Left lung (tissue), 10 donors: Measurements from ENCODE around the gene MSH3. TPM values are rescaled to one million over a fixed set of nuclear protein-coding genes. Genes with fewer than 3 reads are reported as not detected.
"Not testable (repeated sequence)": the region's sequence is repeated elsewhere in the genome, so short reads cannot be mapped to it uniquely, and the experiment has no call there.

Experiments
- ATAC-seq: fragments of 200-7000 bp; cut with Tn5 transposase; one replicate; pipeline ENCODE4 v1.9.1; 2020; ENCODE audit warnings: moderate library complexity
- DNase-seq, 4 donors: peaks; one replicate each; pipeline ENCODE4 v3.0.0-alpha.2; 2013 to 2020
- H3K27ac ChIP-seq, 2 donors: fragments of 200-600 bp; sonication (generic) in 1 of 2; one replicate each; pipeline versions ENCODE4 v1.5.0 to v1.8.0; 2020 to 2021
- H3K27me3 ChIP-seq, 2 donors: fragments of 200-600 bp; sonication (generic) in 1 of 2; one replicate each; pipeline versions ENCODE4 v1.5.0 to v1.8.0; 2020 to 2021
- H3K36me3 ChIP-seq, 2 donors: fragments of 200-600 bp; sonication (generic) in 1 of 2; one replicate each; pipeline versions ENCODE4 v1.5.0 to v1.8.0; 2020 to 2021
- H3K4me1 ChIP-seq, 2 donors: fragments of 200-600 bp; one replicate each; pipeline ENCODE4 v1.8.0; 2021
- H3K4me3 ChIP-seq, 2 donors: fragments of 200-600 bp; sonication (generic) in 1 of 2; one replicate each; pipeline versions ENCODE4 v1.5.0 to v1.8.0; 2020 to 2021; ENCODE audit warnings: mild to moderate bottlenecking in 1 of 2
- H3K9me3 ChIP-seq, 2 donors: fragments of 200-600 bp; sonication (generic) in 1 of 2; one replicate each; pipeline versions ENCODE4 v1.5.0 to v1.8.0; 2020 to 2021
- CTCF ChIP-seq, 2 donors: fragments of 200-600 bp; sonication (generic) in 1 of 2; IDR thresholded peaks; one replicate each; pipeline versions ENCODE4 v1.5.0 to v1.8.0; 2021; ENCODE audit warnings: antibody characterized with exemption in 2 of 2
- intact Hi-C, 2 donors: fragments of 100-400 bp; cut with DNase I; formaldehyde crosslinking; loops; one replicate each; pipeline versions ENCODE4 v1.11.2 to v1.14.2; 2022
- polyA plus RNA-seq, 6 donors: library from polyadenylated mRNA; unstranded; fragments of 120-200 nt; gene quantifications; one replicate each; pipeline ENCODE4 v1.2.1, GENCODE V29; 2013; ENCODE audit not compliant: insufficient read length in 6 of 6
- total RNA-seq, 2 donors: library from RNA; stranded (reverse); fragmentation: NEBNext Ultra II Directional; extraction: Animal tissue kit (Norgen Biotek cat#: 25700); gene quantifications; one replicate each; pipeline ENCODE4 v1.2.1, GENCODE V29; 2021
- donor health status: DM: no; HTN: yes; CAD: no.
- donor health status: DM: no; HTN: no; CAD: no.

Gene MSH3
- total and polyA plus RNA-seq, 8 donors, result 12.7 to 20.1 (median 16.2) TPM

DNA sequence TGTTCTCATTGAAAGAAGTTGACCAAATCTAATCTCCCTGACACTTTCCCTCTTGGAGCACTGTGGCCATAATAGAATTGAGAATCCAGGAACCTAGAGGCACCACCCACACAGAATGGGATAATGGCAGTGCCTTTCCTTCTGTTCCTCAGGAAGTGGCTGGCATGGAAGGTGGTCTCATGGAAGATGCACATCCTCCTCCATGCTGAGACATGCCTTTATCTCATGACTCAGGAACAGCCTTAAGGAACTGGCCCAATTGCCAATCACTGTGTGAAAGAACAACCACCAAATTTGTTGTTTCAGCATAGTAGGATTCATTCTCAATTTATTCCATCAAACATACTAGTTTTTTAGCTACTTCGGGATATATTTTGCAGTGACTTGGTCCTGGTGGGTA is 168.2 kb downstream of the MSH3 start:
- Histone ChIP-seq H3K4me3 (no peak overlapping the region), H3K9me3 (no peaks in the 10 kb centered on the region), H3K27me3 (no peaks in the 10 kb centered on the region), H3K4me1 (peaks cover 0 to 4% of the 10 kb centered on the region in 2 donors), H3K36me3 (peaks cover 0 to 5% of the 10 kb centered on the region in 2 donors), H3K27ac (no peak overlapping the region)
- no peak for TF ChIP-seq CTCF (IDR thresholded peaks at IDR 0.05)
- intact Hi-C loops, result no loop called here
- ATAC-seq, result no peak
- DNase-seq, result no peak

DNA sequence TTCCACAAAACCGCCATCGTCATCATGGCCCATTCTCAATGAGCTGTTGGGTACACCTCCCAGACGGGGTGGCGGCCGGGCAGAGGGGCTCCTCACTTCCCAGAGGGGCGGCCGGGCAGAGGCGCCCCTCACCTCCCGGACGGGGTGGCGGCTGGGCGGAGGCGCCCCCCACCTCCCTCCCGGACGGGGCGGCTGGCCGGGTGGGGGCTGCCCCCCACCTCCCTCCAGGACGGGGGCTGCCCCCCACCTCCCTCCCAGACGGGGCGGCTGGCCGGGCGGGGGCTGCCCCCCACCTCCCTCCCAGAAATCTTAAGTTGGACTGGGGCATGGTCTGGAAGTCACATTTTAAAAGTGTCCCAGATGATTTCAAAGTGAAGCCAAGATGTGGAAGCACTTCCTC is 169.7 kb downstream of the MSH3 start:
- H3K27ac ChIP-seq, ATAC-seq, H3K4me3 ChIP-seq, intact Hi-C loops, H3K27me3 ChIP-seq, H3K4me1 ChIP-seq: not testable (repeated sequence)
- H3K36me3 ChIP-seq, result peaks cover 0 to 11% of the 10 kb centered on the region in 2 donors
- peaks cover 0 to 14% of the 10 kb centered on the region in 2 donors for H3K9me3 ChIP-seq
- peak in 1 of 4 donors; percentile 48 for DNase-seq

GRCh38 chr5:80825786-80826460 is 171.5 kb downstream of the MSH3 start:
- H3K9me3 ChIP-seq, result peaks cover 0 to 20% of the 10 kb centered on the region in 2 donors
- H3K4me1 ChIP-seq, result peaks cover 0 to 4% of the 10 kb centered on the region in 2 donors
- H3K27ac ChIP-seq, result no peak overlapping the region
- no peak overlapping the region for H3K4me3 ChIP-seq
- no peaks in the 10 kb centered on the region for H3K27me3 ChIP-seq
- ATAC-seq, result no peak
- no peak for TF ChIP-seq CTCF (IDR thresholded peaks at IDR 0.05)
- peak in 2 of 4 donors; percentile 1 to 19 for DNase-seq
- intact Hi-C loops, result no loop called here
- H3K36me3 ChIP-seq, result peaks cover 0 to 6% of the 10 kb centered on the region in 2 donors

- Histone ChIP-seq H3K9me3 (peaks cover 0 to 1% of the 10 kb centered on the region in 2 donors), H3K27me3 (no peaks in the 10 kb centered on the region), H3K4me3 (no peak overlapping the region), H3K4me1 (no peaks in the 10 kb centered on the region), H3K36me3 (peaks cover 0 to 8% of the 10 kb centered on the region in 2 donors), H3K27ac (no peak overlapping the region)
- intact Hi-C loops, result no loop called here
- TF ChIP-seq CTCF (IDR thresholded peaks at IDR 0.05), result no peak
- ATAC-seq, result no peak
- no peak for DNase-seq
These were observed 180.3 kb downstream of the MSH3 start for GRCh38 chr5:80834710-80835109.

DNA sequence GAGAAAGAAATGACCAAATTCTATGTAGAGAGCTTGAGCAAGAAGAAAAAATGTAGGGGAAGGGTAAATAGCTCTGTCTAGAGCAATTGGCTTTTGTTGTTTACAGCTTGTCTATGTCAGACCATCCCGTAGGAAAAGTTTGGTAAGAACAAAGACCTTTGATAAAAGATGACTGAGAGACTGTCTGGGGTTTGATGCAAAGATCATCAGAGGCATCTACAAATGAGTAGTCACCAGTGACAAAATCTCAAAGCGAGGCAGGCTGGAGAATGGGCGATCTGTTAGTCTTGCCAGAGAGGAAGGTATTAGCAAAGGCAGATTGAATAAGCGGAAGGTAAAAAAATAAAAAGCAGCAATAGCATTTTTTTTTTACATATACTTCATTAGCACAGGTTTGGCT is 180.7 kb downstream of the MSH3 start:
- intact Hi-C loops, result no loop called here
- Histone ChIP-seq H3K9me3 (no peaks in the 10 kb centered on the region), H3K27me3 (no peaks in the 10 kb centered on the region), H3K4me3 (no peak overlapping the region), H3K36me3 (peaks cover 0 to 8% of the 10 kb centered on the region in 2 donors), H3K27ac (no peak overlapping the region), H3K4me1 (no peaks in the 10 kb centered on the region)
- no peak for ATAC-seq
- no peak for TF ChIP-seq CTCF (IDR thresholded peaks at IDR 0.05)
- no peak for DNase-seq

- Histone ChIP-seq H3K4me3 (no peak overlapping the region), H3K9me3 (no peaks in the 10 kb centered on the region), H3K4me1 (no peaks in the 10 kb centered on the region), H3K36me3 (peaks cover 0 to 8% of the 10 kb centered on the region in 2 donors), H3K27ac (no peak overlapping the region), H3K27me3 (no peaks in the 10 kb centered on the region)
- no peak for TF ChIP-seq CTCF (IDR thresholded peaks at IDR 0.05)
- intact Hi-C loops, result no loop called here
- no peak for ATAC-seq
- no peak for DNase-seq
These were observed 183.2 kb downstream of the MSH3 start for GRCh38 chr5:80837679-80838078.

GRCh38 chr5:80841026-80841797 is 186.8 kb downstream of the MSH3 start:
- intact Hi-C loops, H3K4me3 ChIP-seq, H3K4me1 ChIP-seq, H3K27me3 ChIP-seq, H3K27ac ChIP-seq, H3K9me3 ChIP-seq, DNase-seq, ATAC-seq, H3K36me3 ChIP-seq: not testable (repeated sequence)

DNA sequence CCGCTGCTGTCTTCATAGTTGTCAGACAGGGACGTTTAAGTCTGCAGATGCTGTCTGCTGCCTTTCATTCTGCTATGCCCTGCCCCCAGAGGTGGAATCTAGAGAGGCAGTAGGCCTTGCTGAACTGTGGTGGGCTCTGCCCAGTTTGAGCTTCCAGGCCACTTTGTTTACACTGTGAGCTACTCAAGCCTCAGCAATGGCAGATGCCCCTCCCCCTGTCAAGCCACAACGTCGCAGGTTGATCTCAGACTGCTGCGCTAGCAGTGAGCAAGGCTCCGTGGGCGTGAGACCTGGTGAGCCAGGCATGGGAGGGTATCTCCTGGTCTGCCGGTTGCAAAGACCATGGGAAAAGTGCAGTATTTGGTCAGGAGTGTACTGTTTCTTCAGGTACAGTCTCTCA is 192.0 kb downstream of the MSH3 start:
- H3K27me3 ChIP-seq, ATAC-seq, H3K27ac ChIP-seq, H3K4me1 ChIP-seq, H3K4me3 ChIP-seq, intact Hi-C loops, DNase-seq: not testable (repeated sequence)
- Histone ChIP-seq H3K36me3 (peaks cover 0 to 26% of the 10 kb centered on the region in 2 donors), H3K9me3 (peaks cover 0 to 19% of the 10 kb centered on the region in 2 donors)
